ENCODE data around the gene OBP2B. TPM values are rescaled to one million over a fixed set of nuclear protein-coding genes. Genes with fewer than 3 reads are reported as not detected.

Gene OBP2B
- total RNA-seq, 1 experiment from 2014 or later: not detected

- Histone ChIP-seq H3K27ac (no peak overlapping the region), H3K4me3 (no peak overlapping the region), H3K4me1 (replicated peaks; ENCODE audit: insufficient read depth) (no peaks in the 10 kb centered on the region), H3K79me2 (ENCODE audit: low read depth) (no peaks in the 10 kb centered on the region), H3K9me2 (ENCODE audit: insufficient read depth) (no peaks in the 10 kb centered on the region), H3F3A (ENCODE audit: insufficient read depth, low read depth) (no peaks in the 10 kb centered on the region), H2AFZ (no peak overlapping the region), H3K4me2 (no peak overlapping the region), H4K20me1 (ENCODE audit: insufficient read depth) (no peaks in the 10 kb centered on the region), H3K27me3 (ENCODE audit: insufficient read depth, low read depth) (peaks cover 62% of the 10 kb centered on the region), H3K9me3 (ENCODE audit: insufficient read depth, low read depth) (no peaks in the 10 kb centered on the region), H3K36me3 (ENCODE audit: low read depth) (no peaks in the 10 kb centered on the region)
- no peak for DNase-seq
- no peak for TF ChIP-seq EZH2 (IDR thresholded peaks at IDR 0.05; ENCODE audit: low read depth)
- no peak for TF ChIP-seq CTCF (conservative IDR thresholded peaks at IDR 0.05)
- CTCF ChIA-PET: interaction anchor here (0.6 to 2.2 kb wide), 10 partner anchors 13 to 298 kb away, joined by 3 to 17 read pairs (median 4); no protein-coding TSS in a partner anchor
- POLR2A ChIA-PET (ENCODE audit: unreplicated experiment): interaction anchor here (1.4 kb wide), 1 partner anchor 142 kb away, joined by 9 read pairs; no protein-coding TSS in a partner anchor
- BruUV-seq (replicated peaks): no TSS peak
- intact Hi-C loops (cut with micrococcal nuclease; ENCODE audit: unreplicated experiment): loop anchor here (1.0 kb wide), 1 partner anchor 50 kb away; no protein-coding TSS in a partner anchor
Measured at GRCh38 chr9:133188843-133189180, 20.2 kb downstream of the OBP2B start.

GRCh38 chr9:133188006-133188842, 20.8 kb downstream of the OBP2B start:
- ChIA-PET CTCF (interaction anchor here (0.6 to 2.2 kb wide), 10 partner anchors 33 to 298 kb away, joined by 3 to 17 read pairs (median 5); no protein-coding TSS in a partner anchor), POLR2A (ENCODE audit: unreplicated experiment) (interaction anchor here (0.6 to 1.4 kb wide), 3 partner anchors 64 to 189 kb away, joined by 6 to 9 read pairs (median 7); no protein-coding TSS in a partner anchor)
- H3K4me2 ChIP-seq: no peak overlapping the region
- no peaks in the 10 kb centered on the region for H3K9me3 ChIP-seq (ENCODE audit: insufficient read depth, low read depth)
- peak; percentile 49; the same call in 1 of the 2 replicates for TF ChIP-seq CTCF (conservative IDR thresholded peaks at IDR 0.05)
- TF ChIP-seq EZH2 (IDR thresholded peaks at IDR 0.05; ENCODE audit: low read depth): no peak
- no peaks in the 10 kb centered on the region for H3K4me1 ChIP-seq (replicated peaks; ENCODE audit: insufficient read depth)
- no peaks in the 10 kb centered on the region for H3K79me2 ChIP-seq (ENCODE audit: low read depth)
- no peak overlapping the region for H2AFZ ChIP-seq
- H3K27me3 ChIP-seq (ENCODE audit: insufficient read depth, low read depth): peaks cover 62% of the 10 kb centered on the region
- no peak overlapping the region for H3K27ac ChIP-seq
- H3F3A ChIP-seq (ENCODE audit: insufficient read depth, low read depth): no peaks in the 10 kb centered on the region
- no peaks in the 10 kb centered on the region for H4K20me1 ChIP-seq (ENCODE audit: insufficient read depth)
- H3K9me2 ChIP-seq (ENCODE audit: insufficient read depth): no peaks in the 10 kb centered on the region
- peak; percentile 40 to 61 for DNase-seq
- H3K4me3 ChIP-seq: no peak overlapping the region
- BruUV-seq (replicated peaks): no TSS peak
- intact Hi-C loops (cut with micrococcal nuclease; ENCODE audit: unreplicated experiment): loop anchor here (1.0 kb wide), 1 partner anchor 51 kb away; no protein-coding TSS in a partner anchor
- H3K36me3 ChIP-seq (ENCODE audit: low read depth): no peaks in the 10 kb centered on the region

GRCh38 chr9:133187561-133188005, 21.5 kb downstream of the OBP2B start:
- no peaks in the 10 kb centered on the region for H3K4me1 ChIP-seq (replicated peaks; ENCODE audit: insufficient read depth)
- H3K79me2 ChIP-seq (ENCODE audit: low read depth): no peaks in the 10 kb centered on the region
- no peak for DNase-seq
- no peak overlapping the region for H2AFZ ChIP-seq
- no peak overlapping the region for H3K27ac ChIP-seq
- no peaks in the 10 kb centered on the region for H3F3A ChIP-seq (ENCODE audit: insufficient read depth, low read depth)
- no peak overlapping the region for H3K4me3 ChIP-seq
- CTCF ChIA-PET: interaction anchor here (1.3 to 2.2 kb wide), 3 partner anchors 51 to 299 kb away, joined by 7 to 10 read pairs (median 7); no protein-coding TSS in a partner anchor
- TF ChIP-seq EZH2 (IDR thresholded peaks at IDR 0.05; ENCODE audit: low read depth): no peak
- no peak for TF ChIP-seq CTCF (conservative IDR thresholded peaks at IDR 0.05)
- POLR2A ChIA-PET (ENCODE audit: unreplicated experiment): interaction anchor here (0.6 to 1.4 kb wide), 3 partner anchors 143 to 1753 kb away, joined by 3 to 9 read pairs (median 7); no protein-coding TSS in a partner anchor
- H3K9me2 ChIP-seq (ENCODE audit: insufficient read depth): no peaks in the 10 kb centered on the region
- intact Hi-C loops (cut with micrococcal nuclease; ENCODE audit: unreplicated experiment): loop anchor here (1.0 kb wide), 1 partner anchor 52 kb away; no protein-coding TSS in a partner anchor
- no peaks in the 10 kb centered on the region for H4K20me1 ChIP-seq (ENCODE audit: insufficient read depth)
- H3K9me3 ChIP-seq (ENCODE audit: insufficient read depth, low read depth): no peaks in the 10 kb centered on the region
- no TSS peak for BruUV-seq (replicated peaks)
- no peaks in the 10 kb centered on the region for H3K36me3 ChIP-seq (ENCODE audit: low read depth)
- no peak overlapping the region for H3K4me2 ChIP-seq
- peaks cover 62% of the 10 kb centered on the region for H3K27me3 ChIP-seq (ENCODE audit: insufficient read depth, low read depth)

Measured in PC-9 (cell line).